ENCODE measurements around the gene GAS2L1.

DNA sequence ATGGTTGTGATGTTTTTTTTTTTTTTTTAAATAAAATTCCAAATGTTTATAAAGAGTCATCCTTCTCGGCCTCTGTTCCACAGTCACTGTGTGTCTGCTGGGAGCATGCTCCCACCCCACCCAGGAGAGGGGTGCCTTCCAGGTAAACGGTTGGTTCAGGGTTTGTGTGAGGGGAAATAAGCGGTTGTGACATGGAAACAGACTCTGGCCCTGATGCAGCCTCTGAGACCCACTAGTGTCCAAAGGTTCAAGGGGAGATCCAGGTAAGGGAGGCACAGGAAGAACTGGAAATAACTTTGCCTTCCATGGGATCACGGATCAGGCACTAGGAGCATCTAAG, 6.0 kb upstream of the GAS2L1 start:
- no peak for TF ChIP-seq GATA2 (IDR thresholded peaks at IDR 0.05; ENCODE audit: low read depth, low read length)
- no peak for TF ChIP-seq GATA3 (IDR thresholded peaks at IDR 0.05; ENCODE audit: low read depth, low read length)
